OCI-LY7 (cell line): ENCODE measurements around the gene ANKRD36. TPM values are rescaled to one million over a fixed set of nuclear protein-coding genes. Genes with fewer than 3 reads are reported as not detected.
"Not testable (repeated sequence)": the region's sequence is repeated elsewhere in the genome, so short reads cannot be mapped to it uniquely, and the experiment has no call there.

Experiments used
- BruUV-seq: library from RNA; stranded (reverse); fragments of 400-500 nt; replicated peaks from 2 replicates; lab custom pipeline; 2021; lab: Mats Ljungman, UMichigan
- CTCF ChIA-PET: fragments of 300-600 bp; sonication (Branson Sonifier 250); formaldehyde crosslinking; loops from one replicate; lab custom pipeline; 2022; ENCODE audit warnings: antibody characterized with exemption; ENCODE audit not compliant: unreplicated experiment; lab: Charles Lee
- POLR2A ChIA-PET: fragments of 300-600 bp; sonication (Branson Sonifier 250); formaldehyde crosslinking; loops from one replicate; lab custom pipeline; 2022; ENCODE audit warnings: antibody characterized with exemption; lab: Charles Lee
- DNase-seq: peaks from one replicate; pipeline ENCODE4 v3.0.0-alpha.2; 2015; ENCODE audit warnings: low spot score
- H2AFZ ChIP-seq: fragments of 200-600 bp; sonication (generic), shearing (Covaris generic); 2 replicates; pipeline ENCODE4 v1.6.1; 2014; ENCODE audit warnings: mild to moderate bottlenecking, antibody characterized with exemption, low read length, moderate library complexity
- H3K27ac ChIP-seq: fragments of 200-600 bp; sonication (generic); 2 replicates; pipeline ENCODE4 v1.5.1; 2014; ENCODE audit warnings: mixed run types, low read depth, mild to moderate bottlenecking, moderate library complexity, low read length, inconsistent platforms; ENCODE audit not compliant: poor library complexity, severe bottlenecking
- H3K36me3 ChIP-seq: fragments of 200-600 bp; sonication (generic); 2 replicates; pipeline ENCODE4 v1.6.1; 2014; ENCODE audit warnings: mild to moderate bottlenecking, antibody characterized with exemption, low read length, moderate library complexity, mixed read lengths; ENCODE audit not compliant: insufficient read depth
- H3K4me1 ChIP-seq: fragments of 200-600 bp; sonication (generic); 2 replicates; pipeline ENCODE4 v1.5.1; 2014; ENCODE audit warnings: mild to moderate bottlenecking, low read length; ENCODE audit not compliant: insufficient read depth, poor library complexity, severe bottlenecking
- H3K4me2 ChIP-seq: fragments of 200-600 bp; sonication (generic); 2 replicates; pipeline ENCODE4 v1.6.1; 2014; ENCODE audit warnings: mild to moderate bottlenecking, low read length
- H3K4me3 ChIP-seq: fragments of 200-600 bp; sonication (generic); 2 replicates; pipeline ENCODE4 v1.5.1; 2014; ENCODE audit warnings: mild to moderate bottlenecking, low read depth, low read length; ENCODE audit not compliant: poor library complexity, severe bottlenecking
- H3K79me2 ChIP-seq: fragments of 200-600 bp; sonication (generic); 2 replicates; pipeline ENCODE4 v1.6.1; 2016; ENCODE audit warnings: low read depth, mild to moderate bottlenecking, low read length, moderate library complexity, mixed read lengths; ENCODE audit not compliant: insufficient read depth
- H3K9me2 ChIP-seq: fragments of 200-600 bp; sonication (generic); 2 replicates; pipeline ENCODE4 v1.6.1; 2016; ENCODE audit warnings: mild to moderate bottlenecking, low read length, mixed read lengths; ENCODE audit not compliant: insufficient read depth
- H3K9me3 ChIP-seq: fragments of 200-600 bp; sonication (generic); 2 replicates; pipeline ENCODE4 v1.6.1; 2014; ENCODE audit warnings: mild to moderate bottlenecking, mixed run types, low read length, mixed read lengths
- H4K20me1 ChIP-seq: fragments of 200-600 bp; sonication (generic); 2 replicates; pipeline ENCODE4 v1.6.1; 2014; ENCODE audit warnings: mild to moderate bottlenecking, antibody characterized with exemption, low read length, moderate library complexity, mixed read lengths; ENCODE audit not compliant: insufficient read depth
- intact Hi-C: fragments of 100-400 bp; cut with micrococcal nuclease; formaldehyde crosslinking; loops from one replicate; pipeline ENCODE4 v1.10.0; 2022; ENCODE audit not compliant: unreplicated experiment
- small RNA-seq: library from RNA; depleted of rRNA; stranded (forward); fragments of <200 nt; gene quantifications from one replicate; pipeline ENCODE3, GENCODE V24; 2014
- total RNA-seq, 2 experiments: library from RNA; depleted of rRNA in 1 of 2; stranded (reverse); fragments of >200 nt in 1 of 2; shearing (Covaris generic) in 1 of 2; gene quantifications; 2 replicates each; pipeline ENCODE4 v1.2.3, GENCODE V29; 2014 to 2022

ANKRD36 gene
- total RNA-seq, 2 experiments from 2014 or later = 60.5 to 63.7 TPM

DNA sequence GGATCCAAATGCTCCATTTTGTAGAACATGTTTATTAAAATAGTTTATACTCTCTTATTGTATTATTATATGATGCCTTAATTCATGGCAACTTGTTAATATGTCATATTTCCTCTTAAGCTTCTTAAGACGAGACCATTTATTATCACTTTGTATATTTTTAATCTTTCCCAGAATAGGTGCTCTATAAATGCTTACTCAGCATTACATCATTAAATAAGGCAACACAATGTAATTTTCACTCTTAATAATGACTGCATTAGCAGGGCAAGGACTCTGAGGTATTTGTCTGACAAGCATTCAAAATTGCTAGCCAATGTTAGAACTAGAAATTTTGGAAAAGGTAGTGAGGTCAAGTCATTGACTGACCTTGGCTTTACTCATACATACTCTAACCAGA is 180.7 kb downstream of the ANKRD36 start:
- H3K79me2 ChIP-seq, CTCF ChIA-PET, DNase-seq, H3K4me1 ChIP-seq, intact Hi-C loops, H3K4me2 ChIP-seq, H3K36me3 ChIP-seq, POLR2A ChIA-PET, H2AFZ ChIP-seq, BruUV-seq, H3K9me2 ChIP-seq, H3K27ac ChIP-seq, H4K20me1 ChIP-seq, H3K9me3 ChIP-seq, H3K4me3 ChIP-seq: not testable (repeated sequence)

Small RNA genes within 50 kb of the gene (small RNA-seq; reads per million reads assigned to genes)
- not detected for gene RN7SL313P

Other genes starting within 250 kb of the ANKRD36 start
- gene SEMA4C, start 243.1 kb upstream of the ANKRD36 start, total RNA-seq (2014; rRNA removed; shearing (Covaris generic)) = 0.06 TPM in 1 of 2 replicates, not detected in the other
- gene SEMA4C, start 243.1 kb upstream of the ANKRD36 start, total RNA-seq (2022) = 0.19 TPM in 1 of 2 replicates, not detected in the other
- gene FAM178B, start 126.6 kb upstream of the ANKRD36 start, total RNA-seq (2014; rRNA removed; shearing (Covaris generic)) = not detected in 2 replicates
- gene FAM178B, start 126.6 kb upstream of the ANKRD36 start, total RNA-seq (2022) = not detected in 2 replicates
- gene FAHD2B, start 18.3 kb upstream of the ANKRD36 start, total RNA-seq (2014; rRNA removed; shearing (Covaris generic)) = 23.4 and 29.2 TPM in 2 replicates
- gene FAHD2B, start 18.3 kb upstream of the ANKRD36 start, total RNA-seq (2022) = 39.1 and 44.3 TPM in 2 replicates